NB4 (cell line): ENCODE data around the gene MAP3K14.

Source experiments
- MAX ChIP-seq: IDR thresholded peaks from 2 replicates; pipeline ENCODE4 v1.6.1; 2011; ENCODE audit warnings: low read depth, low read length
- POLR2A ChIP-seq: IDR thresholded peaks from 2 replicates; pipeline ENCODE4 v1.6.1; 2011; ENCODE audit warnings: mild to moderate bottlenecking; ENCODE audit not compliant: insufficient read length; ENCODE audit errors: extremely low read depth
- TF ChIP-seq, protein P1 (sequence below): IDR thresholded peaks from one replicate; pipeline ENCODE4 v1.5.1; 2012; ENCODE audit warnings: low read depth, low read length

DNA sequence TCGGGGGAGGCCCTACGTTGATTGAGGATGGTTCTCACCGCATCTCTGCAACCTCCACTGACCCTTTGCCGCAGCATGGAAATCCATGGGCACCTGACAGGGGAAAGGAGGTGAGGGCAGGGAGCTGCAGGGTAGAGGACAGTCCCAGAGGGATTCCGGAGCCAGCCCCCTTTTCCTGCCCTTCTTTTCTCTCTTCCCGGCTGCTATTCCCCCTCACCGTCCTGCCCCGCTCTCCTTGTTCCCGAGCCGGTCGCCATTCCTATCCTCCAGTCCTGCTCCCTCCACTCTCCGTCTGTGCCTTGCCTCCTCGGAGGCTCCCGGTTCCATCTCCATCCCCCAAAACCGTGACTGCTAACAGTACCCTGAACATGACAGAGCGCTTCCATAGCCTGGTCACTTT is 59.7 kb downstream of the MAP3K14 start:
- TF ChIP-seq, protein P1, sequence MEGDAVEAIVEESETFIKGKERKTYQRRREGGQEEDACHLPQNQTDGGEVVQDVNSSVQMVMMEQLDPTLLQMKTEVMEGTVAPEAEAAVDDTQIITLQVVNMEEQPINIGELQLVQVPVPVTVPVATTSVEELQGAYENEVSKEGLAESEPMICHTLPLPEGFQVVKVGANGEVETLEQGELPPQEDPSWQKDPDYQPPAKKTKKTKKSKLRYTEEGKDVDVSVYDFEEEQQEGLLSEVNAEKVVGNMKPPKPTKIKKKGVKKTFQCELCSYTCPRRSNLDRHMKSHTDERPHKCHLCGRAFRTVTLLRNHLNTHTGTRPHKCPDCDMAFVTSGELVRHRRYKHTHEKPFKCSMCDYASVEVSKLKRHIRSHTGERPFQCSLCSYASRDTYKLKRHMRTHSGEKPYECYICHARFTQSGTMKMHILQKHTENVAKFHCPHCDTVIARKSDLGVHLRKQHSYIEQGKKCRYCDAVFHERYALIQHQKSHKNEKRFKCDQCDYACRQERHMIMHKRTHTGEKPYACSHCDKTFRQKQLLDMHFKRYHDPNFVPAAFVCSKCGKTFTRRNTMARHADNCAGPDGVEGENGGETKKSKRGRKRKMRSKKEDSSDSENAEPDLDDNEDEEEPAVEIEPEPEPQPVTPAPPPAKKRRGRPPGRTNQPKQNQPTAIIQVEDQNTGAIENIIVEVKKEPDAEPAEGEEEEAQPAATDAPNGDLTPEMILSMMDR = no peak
- TF ChIP-seq POLR2A (no peak), MAX (no peak)
